HCT116 (cell line): Measurements from ENCODE around the gene PRKCH. TPM values are rescaled to one million over a fixed set of nuclear protein-coding genes. Genes with fewer than 3 reads are reported as not detected.
A peak's percentile ranks its signal among the peaks of the same experiment; 100 is the strongest.

Experiments
- ATAC-seq: fragments of 200-7000 bp; cut with Tn5 transposase; 2 replicates; pipeline ENCODE4 v1.9.1; 2020; ENCODE audit warnings: mild to moderate bottlenecking, moderate library complexity
- BruUV-seq: library from RNA; stranded (reverse); fragments of 400-500 nt; replicated peaks from 2 replicates; lab custom pipeline; 2021; lab: Mats Ljungman, UMichigan
- CTCF ChIA-PET: fragments of 300-600 bp; sonication (Branson Sonifier 250); formaldehyde crosslinking; loops from one replicate; lab custom pipeline; 2021; ENCODE audit warnings: antibody characterized with exemption; lab: Charles Lee
- POLR2A ChIA-PET: fragments of 300-600, 350-600 bp; sonication (Branson Sonifier 250); formaldehyde crosslinking; loops from one replicate; lab custom pipeline; 2021; ENCODE audit warnings: antibody characterized with exemption; lab: Charles Lee
- RAD21 ChIA-PET, 2 experiments: fragments of 300-600 bp; sonication (Branson Sonifier 250); formaldehyde crosslinking; loops; one replicate each; lab custom pipeline; 2023; ENCODE audit warnings: low total read pairs in 2 of 2; ENCODE audit not compliant: uncharacterized antibody in 2 of 2, unreplicated experiment in 2 of 2, low non-redundant PET in 1 of 2; lab: Charles Lee
- DNase-seq: peaks from one replicate; pipeline ENCODE4 v3.0.0-alpha.2; 2010; ENCODE audit warnings: low read depth, low spot score
- H2AFZ ChIP-seq: fragments of 200-600 bp; shearing (Covaris generic), sonication (generic); 2 replicates; pipeline ENCODE4 v1.6.1; 2017; ENCODE audit warnings: low read depth, mixed run types, mixed read lengths, antibody characterized with exemption, low read length; ENCODE audit not compliant: poor library complexity, severe bottlenecking
- H3K27ac ChIP-seq: 2 replicates; pipeline ENCODE4 v1.5.1; 2012; ENCODE audit warnings: low read depth, low read length
- H3K27me3 ChIP-seq: fragments of 200-600 bp; sonication (generic); 2 replicates; pipeline ENCODE4 v1.6.1; 2016; ENCODE audit warnings: mixed run types, low read length, mixed read lengths; ENCODE audit not compliant: insufficient read depth
- H3K36me3 ChIP-seq, 2 experiments: fragments of 200-500 bp in 1 of 2; fragments of 200-600 bp in 1 of 2; sonication (Bioruptor generic) in 1 of 2; sonication (generic) in 1 of 2; 2 replicates each; pipeline versions ENCODE4 v1.5.1 to v1.6.1; 2014 to 2016; ENCODE audit warnings: low read length in 2 of 2, inconsistent platforms in 1 of 2, mixed read lengths in 1 of 2, mixed run types in 1 of 2; ENCODE audit not compliant: insufficient read depth in 2 of 2, control insufficient read depth in 1 of 2
- H3K4me1 ChIP-seq, 2 experiments: fragments of 200-600 bp in 1 of 2; sonication (generic) in 1 of 2; 2 replicates each; pipeline versions ENCODE4 v1.5.1 to v1.6.1; 2012 to 2017; ENCODE audit warnings: low read length in 2 of 2, inconsistent platforms in 1 of 2, mild to moderate bottlenecking in 1 of 2, mixed read lengths in 1 of 2, mixed run types in 1 of 2, moderate library complexity in 1 of 2; ENCODE audit not compliant: insufficient read depth in 2 of 2, control insufficient read depth in 1 of 2
- H3K4me2 ChIP-seq: fragments of 200-600 bp; sonication (generic); 2 replicates; pipeline ENCODE4 v1.6.1; 2017; ENCODE audit warnings: mixed run types, low read length, mixed read lengths
- H3K4me3 ChIP-seq, 2 experiments: fragments of 200-600 bp in 1 of 2; sonication (generic) in 1 of 2; replicated peaks in 1 of 2; 2 replicates each; pipeline ENCODE4 v1.5.1; 2011 to 2016; ENCODE audit warnings: low read length in 2 of 2, control low read depth in 1 of 2, low read depth in 1 of 2, mild to moderate bottlenecking in 1 of 2, mixed read lengths in 1 of 2, mixed run types in 1 of 2
- H3K79me2 ChIP-seq: fragments of 200-600 bp; sonication (generic); 2 replicates; pipeline ENCODE4 v1.6.1; 2017; ENCODE audit warnings: mild to moderate bottlenecking, mixed run types, low read length, moderate library complexity, mixed read lengths; ENCODE audit not compliant: insufficient read depth
- H3K9ac ChIP-seq: fragments of 200-600 bp; sonication (generic); 2 replicates; pipeline ENCODE4 v1.6.1; 2016; ENCODE audit warnings: low read length, mixed read lengths
- H3K9me2 ChIP-seq: fragments of 200-600 bp; sonication (generic), shearing (Covaris generic); 2 replicates; pipeline ENCODE4 v1.6.1; 2017; ENCODE audit warnings: mixed run types, mild to moderate bottlenecking, moderate library complexity; ENCODE audit not compliant: insufficient read depth
- H3K9me3 ChIP-seq, 2 experiments: fragments of 200-500 bp in 1 of 2; fragments of 200-600 bp in 1 of 2; sonication (Bioruptor generic) in 1 of 2; sonication (generic) in 1 of 2; 2 replicates each; pipeline ENCODE4 v1.6.1; 2014 to 2017; ENCODE audit warnings: low read length in 2 of 2, mixed read lengths in 2 of 2, inconsistent platforms in 1 of 2, low read depth in 1 of 2, mild to moderate bottlenecking in 1 of 2, mixed run types in 1 of 2, moderate library complexity in 1 of 2; ENCODE audit not compliant: control insufficient read depth in 1 of 2, insufficient read depth in 1 of 2
- H4K20me1 ChIP-seq: fragments of 200-600 bp; sonication (generic), shearing (Covaris generic); 2 replicates; pipeline ENCODE4 v1.6.1; 2017; ENCODE audit warnings: mixed run types, mild to moderate bottlenecking, moderate library complexity; ENCODE audit not compliant: insufficient read depth
- EGR1 ChIP-seq: IDR thresholded peaks from 2 replicates; pipeline ENCODE4 v1.6.1; 2012; ENCODE audit warnings: low read depth
- EZH2 ChIP-seq: fragments of 200-600 bp; sonication (generic); IDR thresholded peaks from 2 replicates; pipeline ENCODE4 v1.6.1; 2017; ENCODE audit warnings: antibody characterized with exemption, mixed run types
- EZH2phosphoT487 ChIP-seq: fragments of 200-600 bp; IDR thresholded peaks from 2 replicates; pipeline ENCODE4 v1.6.1; 2018; ENCODE audit warnings: antibody characterized with exemption, borderline replicate concordance
- POLR2A ChIP-seq: IDR thresholded peaks from 2 replicates; pipeline ENCODE4 v1.7.0; 2011; ENCODE audit warnings: borderline replicate concordance; ENCODE audit not compliant: insufficient read depth, insufficient read length; ENCODE audit errors: extremely low read depth
- POLR2AphosphoS5 ChIP-seq: IDR thresholded peaks from 2 replicates; pipeline ENCODE4 v1.6.1; 2011; ENCODE audit warnings: mild to moderate bottlenecking, low read depth, low read length, moderate library complexity
- RAD21 ChIP-seq: IDR thresholded peaks from 2 replicates; pipeline ENCODE4 v1.6.1; 2012; ENCODE audit warnings: low read depth, mild to moderate bottlenecking
- REST ChIP-seq: IDR thresholded peaks from 2 replicates; pipeline ENCODE4 v1.6.1; 2012; ENCODE audit warnings: low read depth
- SIN3A ChIP-seq: IDR thresholded peaks from 2 replicates; pipeline ENCODE4 v1.6.1; 2012; ENCODE audit warnings: low read depth
- SP1 ChIP-seq: IDR thresholded peaks from 2 replicates; pipeline ENCODE4 v1.6.1; 2012; ENCODE audit warnings: low read depth
- SRF ChIP-seq: IDR thresholded peaks from 2 replicates; pipeline ENCODE4 v1.6.1; 2012; ENCODE audit warnings: low read depth
- YY1 ChIP-seq: IDR thresholded peaks from 2 replicates; pipeline ENCODE4 v1.6.1; 2011; ENCODE audit warnings: low read length, low read depth, moderate library complexity, mild to moderate bottlenecking; ENCODE audit not compliant: insufficient replicate concordance; ENCODE audit errors: extremely low read depth
- ZFX ChIP-seq: fragments of 450-650 bp; IDR thresholded peaks from 2 replicates; pipeline ENCODE4 v1.6.1; 2017
- intact Hi-C: fragments of 100-400 bp; cut with micrococcal nuclease; formaldehyde crosslinking; loops from 2 replicates; pipeline ENCODE4 v1.10.0; 2022
- total RNA-seq: library from RNA; stranded (reverse); gene quantifications from one replicate; pipeline ENCODE4 v1.2.1, GENCODE V29; 2021; ENCODE audit not compliant: unreplicated experiment

Gene PRKCH
- total RNA-seq, 1 experiment from 2014 or later = 16.6 TPM

GRCh38 chr14:61536661-61537562 is 215.5 kb downstream of the PRKCH start:
- TF ChIP-seq POLR2AphosphoS5 = no peak
- TF ChIP-seq ZFX = 0 out of 2 replicates have a peak, but pooled peaks have one; percentile 16
- TF ChIP-seq, all 23 proteins: peak for 1
- peak overlapping the region in 1 of 2 experiments; percentile 12; a peak in 2 of 4 replicates for H3K4me3 ChIP-seq
- POLR2A ChIA-PET = interaction anchor here (0.8 to 5.2 kb wide), 8 partner anchors 11 to 158 kb away, joined by 3 to 45 read pairs (median 4); partner anchors contain the start of gene HIF1A
- BruUV-seq = TSS peak; percentile 72
- no peaks in the 10 kb centered on the region for H3K9me2 ChIP-seq
- no peak overlapping the region for H2AFZ ChIP-seq
- RAD21 ChIA-PET = interaction anchor here (1.1 kb wide), 4 partner anchors 12 to 59 kb away, joined by 4 to 5 read pairs (median 5); no protein-coding TSS in a partner anchor
- CTCF ChIA-PET = interaction anchor here (1.0 to 1.2 kb wide), 2 partner anchors 23 to 301 kb away, joined by 3 read pairs; no protein-coding TSS in a partner anchor
- intact Hi-C loops = no loop called here
- no peak for DNase-seq
- H3K9me3 ChIP-seq = no peaks in the 10 kb centered on the region
- H4K20me1 ChIP-seq = no peaks in the 10 kb centered on the region
- no peaks in the 10 kb centered on the region for H3K36me3 ChIP-seq
- H3K4me1 ChIP-seq = peaks cover 65 to 72% of the 10 kb centered on the region in 2 experiments
- no peak for ATAC-seq
- H3K79me2 ChIP-seq = no peaks in the 10 kb centered on the region
- H3K27me3 ChIP-seq = no peaks in the 10 kb centered on the region
- peak overlapping the region; percentile 70 for H3K4me2 ChIP-seq
- peak overlapping the region; percentile 53 for H3K9ac ChIP-seq
- peak overlapping the region; percentile 90 for H3K27ac ChIP-seq

DNA sequence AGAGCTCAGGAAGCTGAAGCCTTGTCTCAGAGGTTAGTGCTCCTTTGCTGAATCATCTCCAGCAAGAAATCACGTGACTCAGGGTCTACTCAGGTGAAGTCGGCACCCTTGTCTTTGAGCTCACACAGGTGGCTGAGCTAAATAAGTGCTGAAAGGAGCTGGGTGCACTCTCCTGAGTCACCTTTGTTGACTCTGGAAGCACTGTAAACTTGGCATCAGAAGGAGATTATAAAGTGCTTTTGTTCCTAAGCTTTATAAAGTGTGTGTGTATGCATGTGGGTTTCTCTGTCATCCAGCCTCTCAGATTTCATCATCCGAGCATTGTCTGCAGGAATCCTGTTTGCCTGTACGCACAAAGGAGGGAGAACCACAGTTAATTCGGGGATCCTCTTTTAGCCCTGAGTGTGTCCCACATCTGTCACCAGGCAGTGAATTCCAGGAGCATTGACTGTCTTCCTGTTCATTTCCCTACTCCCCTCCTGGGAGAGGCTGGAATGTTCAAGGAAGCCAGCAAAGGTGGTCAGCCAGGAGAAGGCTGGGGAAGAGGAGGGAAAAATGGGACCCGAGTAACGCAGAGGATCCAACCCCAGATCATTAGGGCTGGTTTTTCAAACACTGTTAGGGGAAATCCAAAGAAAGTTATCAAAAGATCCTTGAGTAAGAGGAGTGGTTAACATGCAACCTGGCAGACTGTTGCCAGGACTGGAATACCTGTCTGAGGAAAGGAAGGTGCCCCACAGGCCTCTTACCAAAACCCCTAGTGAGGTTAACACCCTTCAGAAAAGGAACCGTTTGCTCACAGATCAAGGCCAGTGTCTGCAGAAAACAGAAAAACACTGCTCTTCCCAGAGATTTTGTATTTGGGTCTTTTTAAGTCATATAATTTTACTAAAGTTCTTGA is 216.4 kb downstream of the PRKCH start:
- Histone ChIP-seq H3K36me3 (no peaks in the 10 kb centered on the region), H3K27ac (peak overlapping the region; percentile 90), H3K4me2 (peak overlapping the region; percentile 70), H2AFZ (no peak overlapping the region), H3K27me3 (no peaks in the 10 kb centered on the region), H3K79me2 (no peaks in the 10 kb centered on the region), H3K9ac (peak overlapping the region; percentile 53), H3K9me3 (no peaks in the 10 kb centered on the region), H3K9me2 (no peaks in the 10 kb centered on the region), H3K4me1 (peaks cover 61 to 65% of the 10 kb centered on the region in 2 experiments), H3K4me3 (peak overlapping the region in 1 of 2 experiments; percentile 12; a peak in 3 of 4 replicates), H4K20me1 (no peaks in the 10 kb centered on the region)
- intact Hi-C loops = no loop called here
- DNase-seq (peak; percentile 95), ATAC-seq (peak; percentile 86)
- RAD21 ChIA-PET = interaction anchor here (0.7 to 1.1 kb wide), 5 partner anchors 10 to 60 kb away, joined by 4 to 5 read pairs (median 5); no protein-coding TSS in a partner anchor
- TSS peak; percentile 8 for BruUV-seq
- POLR2A ChIA-PET = interaction anchor here (0.8 to 5.2 kb wide), 8 partner anchors 10 to 157 kb away, joined by 3 to 45 read pairs (median 4); partner anchors contain the start of gene HIF1A
- CTCF ChIA-PET = interaction anchor here (1.0 to 1.2 kb wide), 2 partner anchors 22 to 300 kb away, joined by 3 read pairs; no protein-coding TSS in a partner anchor
- TF ChIP-seq EGR1 (no peak), REST (no peak), EZH2 (no peak), POLR2AphosphoS5 (peak; percentile 64), SP1 (peak; percentile 95), YY1 (no peak), POLR2A (no peak), ZFX (no peak), SIN3A (peak; percentile 77; the same call in 1 of the 2 replicates), SRF (peak; percentile 82), EZH2phosphoT487 (no peak), RAD21 (peak; percentile 45)
